HUES6 (cell line): ENCODE data around the gene AFAP1L1.
A peak's percentile ranks its signal among the peaks of the same experiment; 100 is the strongest.

Experiments used
- H3K27ac ChIP-seq: 2 replicates; pipeline ENCODE4 v1.7.0; 2013; ENCODE audit warnings: low read depth, mild to moderate bottlenecking, low read length, inconsistent platforms
- H3K27me3 ChIP-seq: 2 replicates; pipeline ENCODE4 v1.6.1; 2013; ENCODE audit warnings: low read length; ENCODE audit not compliant: control insufficient read depth, insufficient read depth
- H3K36me3 ChIP-seq: 2 replicates; pipeline ENCODE4 v1.6.1; 2013; ENCODE audit warnings: low read length; ENCODE audit not compliant: control insufficient read depth, insufficient read depth
- H3K4me1 ChIP-seq: 2 replicates; pipeline ENCODE4 v1.6.1; 2013; ENCODE audit warnings: low read length; ENCODE audit not compliant: control insufficient read depth, insufficient read depth
- H3K4me3 ChIP-seq: 2 replicates; pipeline ENCODE4 v1.5.1; 2013; ENCODE audit warnings: low read depth, low read length
- H3K9ac ChIP-seq: one replicate; pipeline ENCODE4 v1.6.1; 2013; ENCODE audit warnings: mild to moderate bottlenecking, low read length
- H3K9me3 ChIP-seq: 2 replicates; pipeline ENCODE4 v1.6.1; 2013; ENCODE audit warnings: low read depth, low read length; ENCODE audit not compliant: control insufficient read depth, insufficient read depth

Gene AFAP1L1

DNA sequence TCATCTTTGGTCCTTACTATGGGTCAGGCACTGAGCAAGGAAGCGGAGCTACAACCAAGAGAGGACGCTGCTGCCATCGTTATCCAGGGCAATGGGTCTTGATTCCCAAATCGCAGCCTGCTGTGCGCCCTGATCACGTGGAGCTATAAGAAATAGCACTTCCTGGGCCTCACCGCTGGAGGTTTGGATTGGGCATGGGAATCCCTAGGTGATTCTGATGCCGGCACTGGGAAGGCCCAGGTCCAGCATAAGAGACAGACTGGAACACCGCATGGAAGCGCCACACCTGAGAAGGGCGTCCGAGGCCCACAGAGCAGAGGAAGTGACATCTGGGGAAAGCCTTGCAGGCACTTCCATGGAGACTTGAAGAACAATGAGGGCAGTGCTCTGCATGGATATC, 104.4 kb downstream of the AFAP1L1 start:
- no peaks in the 10 kb centered on the region for H3K9me3 ChIP-seq
- H3K27ac ChIP-seq, result no peak overlapping the region
- no peaks in the 10 kb centered on the region for H3K27me3 ChIP-seq
- H3K9ac ChIP-seq, result no peak overlapping the region
- H3K4me1 ChIP-seq, result peaks cover 8% of the 10 kb centered on the region; the same call in 1 of the 2 replicates
- H3K4me3 ChIP-seq, result no peak overlapping the region
- no peaks in the 10 kb centered on the region for H3K36me3 ChIP-seq

DNA sequence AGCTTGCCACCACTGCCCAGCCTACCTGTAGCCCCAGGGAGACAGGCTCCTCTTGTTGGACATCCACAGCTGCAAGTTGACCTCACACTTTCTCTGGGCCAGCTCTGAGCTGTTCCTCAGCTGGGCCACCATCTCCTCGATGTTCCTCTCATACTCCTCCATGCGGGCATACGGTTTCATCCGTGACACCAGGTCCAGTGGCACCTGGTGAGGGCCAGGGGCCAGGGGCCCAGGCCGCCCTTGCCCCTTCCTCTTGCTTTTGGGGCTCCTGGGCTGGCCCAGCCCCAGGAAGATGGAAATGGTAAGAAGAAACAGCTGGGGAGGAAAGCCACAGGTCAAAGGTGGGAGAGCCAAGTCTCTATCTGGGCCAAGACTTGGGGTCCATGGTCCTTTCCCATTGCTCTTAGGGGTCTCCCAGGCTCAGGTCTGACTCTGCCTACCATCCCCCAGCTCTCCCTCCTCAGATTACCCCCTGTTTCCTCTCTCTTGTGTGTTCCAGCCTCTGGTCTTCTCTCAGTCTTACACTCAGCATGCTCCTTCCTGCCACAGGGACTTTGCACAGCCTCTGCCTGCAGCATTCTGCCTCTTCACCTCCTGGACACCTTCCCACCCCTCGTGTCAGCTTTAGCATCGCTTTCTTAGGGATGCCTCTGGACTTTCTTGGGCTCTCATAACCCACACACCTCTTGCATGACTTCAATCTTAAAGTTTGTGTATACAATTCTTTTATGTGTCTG, 105.2 kb downstream of the AFAP1L1 start:
- H3K36me3 ChIP-seq, result no peaks in the 10 kb centered on the region
- H3K4me1 ChIP-seq, result peaks cover 8% of the 10 kb centered on the region; the same call in 1 of the 2 replicates
- H3K9ac ChIP-seq, result no peak overlapping the region
- no peak overlapping the region for H3K4me3 ChIP-seq
- no peaks in the 10 kb centered on the region for H3K9me3 ChIP-seq
- no peak overlapping the region for H3K27ac ChIP-seq
- H3K27me3 ChIP-seq, result no peaks in the 10 kb centered on the region

DNA sequence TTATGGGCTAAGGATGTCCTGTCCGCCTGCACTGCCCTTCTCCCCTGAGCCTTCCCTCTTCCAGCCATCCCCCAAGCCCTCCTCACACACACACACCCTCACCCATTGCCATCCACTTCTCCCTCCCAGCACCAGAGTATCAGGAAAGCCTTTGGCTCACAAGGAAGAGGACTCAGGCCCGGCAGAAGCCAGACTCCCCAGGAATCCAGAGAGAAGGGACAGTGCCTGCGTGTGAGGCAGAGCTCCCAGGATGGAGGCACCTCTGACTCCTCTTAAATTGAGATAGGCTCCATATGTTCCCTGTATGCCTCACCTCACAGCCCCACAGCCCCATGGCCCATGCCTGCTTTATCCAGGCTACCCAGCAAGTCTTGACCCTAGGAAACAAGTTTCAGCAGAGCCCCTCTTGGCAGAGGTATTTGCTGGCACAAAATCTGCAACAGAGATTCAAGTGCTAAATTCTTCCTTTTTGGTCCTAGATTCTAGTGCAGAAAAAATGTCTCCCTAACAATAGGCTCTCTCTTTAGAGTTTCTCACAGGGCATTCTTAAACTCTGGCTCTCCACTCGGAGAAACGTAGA, 106.7 kb downstream of the AFAP1L1 start:
- Histone ChIP-seq H3K9me3 (no peaks in the 10 kb centered on the region), H3K9ac (no peak overlapping the region), H3K27ac (no peak overlapping the region), H3K36me3 (no peaks in the 10 kb centered on the region), H3K4me1 (peaks cover 8% of the 10 kb centered on the region; the same call in 1 of the 2 replicates), H3K27me3 (no peaks in the 10 kb centered on the region), H3K4me3 (no peak overlapping the region)

DNA sequence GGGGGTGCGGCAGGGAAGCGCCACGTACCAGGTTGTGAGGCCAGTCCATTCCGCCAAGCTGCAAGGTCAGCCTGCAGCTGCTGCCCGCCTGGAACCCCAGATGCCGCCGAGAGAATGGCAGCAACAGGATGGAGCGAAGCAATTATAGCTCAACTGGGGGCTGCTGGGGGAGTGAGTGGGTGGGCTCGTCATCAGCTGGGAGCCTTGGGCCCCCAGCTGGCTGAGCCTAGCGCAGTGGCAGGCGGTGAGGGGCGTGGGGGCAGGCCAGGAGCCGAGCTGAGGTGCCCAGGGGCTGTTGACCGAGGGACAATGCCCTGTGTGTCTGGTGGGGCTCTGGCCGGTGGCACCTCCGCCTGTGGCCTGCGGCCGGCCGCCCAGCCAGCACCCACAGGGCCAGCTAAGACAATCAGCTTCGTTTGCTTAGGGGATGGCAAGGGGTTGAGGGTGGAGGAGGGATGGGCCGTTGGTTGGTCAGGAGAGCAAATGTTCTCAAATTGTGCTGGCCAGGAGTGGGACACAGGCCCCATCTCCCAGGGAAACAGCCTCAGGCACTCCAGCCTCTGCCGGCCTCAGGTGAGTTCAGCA, 107.6 kb downstream of the AFAP1L1 start, which contains the start of gene IL17B:
TSS of gene IL17B (minus strand) at position 116 of the 585 bp plus-strand sequence. CDS start at position 49, 67 bp downstream.
- H3K36me3 ChIP-seq, result no peaks in the 10 kb centered on the region
- peaks cover 8% of the 10 kb centered on the region; the same call in 1 of the 2 replicates for H3K4me1 ChIP-seq
- no peaks in the 10 kb centered on the region for H3K27me3 ChIP-seq
- H3K9ac ChIP-seq, result no peak within 1 kb of the TSS
- no peak within 1 kb of the TSS for H3K27ac ChIP-seq
- H3K9me3 ChIP-seq, result no peaks in the 10 kb centered on the region
- no peak within 1 kb of the TSS for H3K4me3 ChIP-seq

DNA sequence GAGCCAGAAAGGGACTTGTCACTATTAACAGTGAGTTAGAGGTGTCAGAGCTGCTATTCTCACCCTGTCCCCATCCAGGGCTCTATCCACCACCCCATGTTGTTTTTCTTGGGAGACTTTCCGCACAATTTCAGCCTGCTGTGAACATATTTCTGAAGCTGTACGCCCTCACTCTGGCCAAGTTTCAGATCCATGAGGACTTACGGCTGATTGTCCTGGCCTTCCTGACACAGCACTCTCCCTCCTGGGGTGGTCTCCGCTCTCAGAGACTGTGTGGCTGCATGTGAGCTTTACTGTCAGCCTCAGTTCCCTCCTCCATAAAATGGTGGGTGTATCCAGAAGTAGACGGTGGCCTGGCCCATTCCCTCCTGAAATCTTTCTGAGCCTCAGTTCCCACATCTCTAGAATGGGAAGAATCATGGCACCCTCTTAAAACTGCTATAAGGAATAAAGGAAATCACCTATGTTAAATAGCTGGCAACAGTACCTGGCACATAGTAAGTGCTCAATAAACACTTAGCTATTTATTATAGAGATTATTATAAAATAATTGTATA, 108.2 kb downstream of the AFAP1L1 start:
- Histone ChIP-seq H3K36me3 (no peaks in the 10 kb centered on the region), H3K9ac (no peak overlapping the region), H3K27ac (no peak overlapping the region), H3K4me3 (no peak overlapping the region), H3K9me3 (no peaks in the 10 kb centered on the region), H3K27me3 (no peaks in the 10 kb centered on the region), H3K4me1 (peaks cover 8% of the 10 kb centered on the region; the same call in 1 of the 2 replicates)

DNA sequence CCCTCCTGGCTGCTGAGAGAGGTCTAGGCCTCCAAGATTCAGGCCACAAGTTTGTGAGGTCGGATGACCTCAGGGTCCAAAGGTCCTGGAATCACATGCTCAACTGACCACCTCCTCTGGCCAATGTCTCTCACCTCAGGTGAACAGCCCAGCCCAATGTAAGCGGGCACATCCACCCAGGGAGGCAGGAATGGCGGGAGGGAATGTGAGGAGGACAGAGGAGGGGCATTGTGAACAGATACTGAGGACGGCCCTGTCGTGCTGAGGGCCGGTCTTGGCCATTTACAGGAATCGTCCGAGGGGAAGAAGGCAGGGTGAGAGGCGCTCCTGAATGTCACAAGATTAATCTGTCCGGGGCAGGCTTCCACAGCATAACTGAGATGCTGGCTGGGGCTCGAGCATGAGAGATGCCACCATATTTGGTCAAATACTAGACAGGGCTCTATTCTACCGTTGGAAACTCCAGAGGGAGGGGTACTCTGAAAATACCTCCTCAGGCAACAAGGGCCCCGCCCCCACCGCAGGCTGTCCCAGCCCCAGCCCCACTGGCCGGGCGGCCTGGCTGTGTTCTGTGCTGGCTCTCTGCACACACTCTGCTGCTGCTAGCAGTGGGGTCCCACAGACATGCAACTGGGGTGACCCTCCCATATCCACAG, 108.9 kb downstream of the AFAP1L1 start:
- Histone ChIP-seq H3K4me1 (peaks cover 10% of the 10 kb centered on the region; the same call in 1 of the 2 replicates), H3K4me3 (no peak overlapping the region), H3K36me3 (no peaks in the 10 kb centered on the region), H3K9me3 (no peaks in the 10 kb centered on the region), H3K9ac (peak overlapping the region; percentile 64), H3K27me3 (no peaks in the 10 kb centered on the region), H3K27ac (no peak overlapping the region)

DNA sequence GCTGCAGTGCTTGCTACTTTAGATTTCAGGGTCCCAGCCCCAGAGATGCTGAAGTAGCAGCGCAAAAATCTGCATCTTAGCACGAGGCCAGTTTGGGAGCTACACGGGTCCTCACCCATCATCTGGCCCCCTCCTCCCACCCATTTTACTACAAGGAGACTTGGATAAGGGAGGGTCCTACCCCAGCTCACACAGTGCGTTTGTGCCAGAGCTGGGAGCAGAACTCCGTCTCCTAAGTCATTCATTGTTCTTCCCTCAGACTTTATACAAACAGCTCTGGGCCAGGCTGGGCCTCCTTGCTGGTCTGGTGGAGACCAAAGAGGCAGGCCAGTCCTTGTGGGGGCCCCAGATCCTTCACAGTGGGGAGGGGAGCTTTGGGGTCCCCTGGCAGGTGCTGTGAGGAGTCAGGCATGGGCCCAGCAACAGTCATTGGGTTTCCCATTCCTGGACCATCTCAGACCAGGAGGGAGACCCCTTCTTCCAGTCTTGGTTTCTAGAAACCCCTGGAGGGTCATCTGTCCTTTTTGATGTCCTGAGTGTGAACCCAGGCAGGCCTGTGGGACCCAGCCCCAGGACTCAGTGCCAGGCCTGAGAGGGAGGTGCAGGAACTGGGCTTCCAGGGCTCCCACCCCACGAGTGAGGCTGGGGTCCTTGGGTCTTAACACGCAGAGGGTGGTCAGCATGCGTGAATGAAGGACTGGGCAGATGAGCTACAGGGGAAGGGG, 109.8 kb downstream of the AFAP1L1 start:
- H3K36me3 ChIP-seq, result no peaks in the 10 kb centered on the region
- no peak overlapping the region for H3K4me3 ChIP-seq
- no peaks in the 10 kb centered on the region for H3K9me3 ChIP-seq
- H3K27me3 ChIP-seq, result no peaks in the 10 kb centered on the region
- H3K27ac ChIP-seq, result no peak overlapping the region
- H3K9ac ChIP-seq, result no peak overlapping the region
- peaks cover 17% of the 10 kb centered on the region; the same call in 1 of the 2 replicates for H3K4me1 ChIP-seq

DNA sequence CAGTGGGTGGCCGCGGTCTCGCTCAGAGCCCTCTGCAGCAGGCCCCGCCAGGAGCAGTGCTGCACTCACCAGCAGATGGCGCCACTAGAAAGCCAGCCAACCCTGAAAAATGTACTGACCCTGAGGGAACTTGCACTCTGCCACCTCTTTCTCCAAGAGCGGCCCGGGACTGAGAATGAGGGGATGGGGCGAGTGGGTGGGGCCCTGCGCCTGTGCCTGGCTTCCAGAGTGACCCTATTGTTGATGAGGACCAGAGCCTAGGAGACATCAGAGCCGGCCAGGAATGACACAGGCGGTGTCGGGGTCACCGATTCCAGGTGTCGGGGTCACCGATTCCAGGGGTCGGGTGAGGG, 110.3 kb downstream of the AFAP1L1 start:
- H3K9ac ChIP-seq, result no peak overlapping the region
- H3K4me1 ChIP-seq, result peaks cover 17% of the 10 kb centered on the region; the same call in 1 of the 2 replicates
- H3K36me3 ChIP-seq, result no peaks in the 10 kb centered on the region
- H3K9me3 ChIP-seq, result no peaks in the 10 kb centered on the region
- H3K27ac ChIP-seq, result no peak overlapping the region
- no peak overlapping the region for H3K4me3 ChIP-seq
- no peaks in the 10 kb centered on the region for H3K27me3 ChIP-seq

DNA sequence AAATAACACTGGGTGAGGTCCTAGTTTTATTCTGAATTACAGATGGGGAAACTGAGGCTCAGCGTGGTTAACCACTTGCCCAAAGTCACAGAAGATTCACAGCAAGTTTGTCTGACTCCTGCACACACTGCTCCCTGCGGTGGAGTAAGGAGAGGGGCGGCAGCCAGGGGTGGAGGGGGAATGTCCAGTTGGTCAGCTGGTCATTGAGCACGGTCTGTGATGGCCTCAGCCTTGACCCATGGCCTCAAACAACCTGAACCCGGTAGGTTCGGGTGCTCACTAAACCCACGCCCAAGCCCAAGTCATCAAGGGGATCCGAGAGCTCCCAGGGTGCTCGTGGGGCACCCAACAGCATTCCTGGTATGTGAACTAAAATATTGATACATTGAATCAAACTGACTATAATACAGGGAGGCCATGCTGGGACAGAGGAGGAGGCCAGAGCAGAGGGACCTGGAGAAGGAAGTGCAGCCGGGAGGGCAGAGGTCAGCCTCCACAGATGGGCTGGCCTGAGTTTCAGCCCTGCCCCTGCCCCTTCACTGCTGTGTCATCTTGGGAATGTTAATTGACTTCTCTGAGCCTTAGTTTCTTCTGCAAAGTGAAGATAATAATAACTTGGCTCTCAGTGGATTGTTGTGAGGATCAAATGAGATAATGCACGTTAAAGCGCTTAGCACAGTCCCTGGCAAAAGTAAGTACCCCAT, 111.0 kb downstream of the AFAP1L1 start:
- H3K4me3 ChIP-seq, result no peak overlapping the region
- peaks cover 17% of the 10 kb centered on the region; the same call in 1 of the 2 replicates for H3K4me1 ChIP-seq
- H3K9me3 ChIP-seq, result no peaks in the 10 kb centered on the region
- H3K9ac ChIP-seq, result no peak overlapping the region
- no peak overlapping the region for H3K27ac ChIP-seq
- H3K27me3 ChIP-seq, result no peaks in the 10 kb centered on the region
- no peaks in the 10 kb centered on the region for H3K36me3 ChIP-seq

DNA sequence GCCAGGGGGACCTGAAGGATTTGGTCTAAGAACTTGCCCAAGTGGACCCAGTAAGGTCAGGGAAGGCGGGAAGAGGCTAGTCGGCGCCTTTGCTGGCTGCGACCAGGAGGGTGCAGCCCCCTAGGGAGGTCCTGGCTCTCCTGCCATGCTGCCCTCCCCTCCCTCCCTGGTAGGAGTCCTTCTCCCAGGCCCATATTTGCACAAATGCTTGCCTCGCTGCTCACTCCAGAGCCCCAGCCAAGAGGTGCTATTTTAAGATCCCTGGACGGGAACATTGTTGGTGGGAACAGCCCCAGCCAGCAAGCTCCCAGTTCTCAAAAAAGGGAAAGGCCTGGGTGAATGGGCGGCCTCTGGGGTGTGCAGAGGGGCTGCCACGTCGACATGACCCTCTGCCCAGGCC, 111.7 kb downstream of the AFAP1L1 start:
- Histone ChIP-seq H3K36me3 (no peaks in the 10 kb centered on the region), H3K27me3 (no peaks in the 10 kb centered on the region), H3K9me3 (peaks cover 7% of the 10 kb centered on the region; the same call in 1 of the 2 replicates), H3K4me3 (no peak overlapping the region), H3K27ac (no peak overlapping the region), H3K4me1 (peaks cover 17% of the 10 kb centered on the region; the same call in 1 of the 2 replicates), H3K9ac (no peak overlapping the region)
